ENCODE measurements around the gene PTPN7.
"Not testable (repeated sequence)": the region's sequence is repeated elsewhere in the genome, so short reads cannot be mapped to it uniquely, and the experiment has no call there.

Gene PTPN7

GRCh38 chr1:202160377-202160940, at the start of gene PTPN7:
Gene PTPN7, minus strand, starts transcription at chr1:202160602. Its CDS starts 1,200 bp downstream, at chr1:202159402.
- DNase-seq (ENCODE audit: low spot score) = peak; percentile 75

GRCh38 chr1:202208351-202208857, 48.0 kb upstream of the PTPN7 start:
- no peak for DNase-seq (ENCODE audit: low spot score)

DNA sequence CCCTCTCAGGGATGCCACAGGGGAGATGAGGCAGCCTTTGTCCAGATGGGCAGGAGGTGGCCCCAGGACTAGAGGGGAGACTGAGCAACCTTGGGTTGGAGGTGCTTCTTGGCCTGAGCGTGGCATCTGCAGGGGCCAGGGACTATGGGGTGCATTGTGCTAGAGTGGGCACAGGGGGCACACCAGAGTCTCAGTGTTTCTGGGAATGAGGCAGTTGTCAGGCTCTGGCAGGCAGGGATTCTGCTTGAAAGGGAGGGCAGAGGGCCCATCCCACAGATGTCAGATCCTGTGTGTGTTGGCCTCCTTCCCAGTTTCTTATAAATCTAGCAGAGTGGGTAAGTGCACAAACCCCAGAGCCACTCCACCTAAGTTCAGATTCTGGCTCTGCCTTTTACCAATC, 46.9 kb upstream of the PTPN7 start:
- no peak for DNase-seq (ENCODE audit: low spot score)

- no peak for DNase-seq (ENCODE audit: low spot score)
Measured at GRCh38 chr1:202205523-202206190, 45.3 kb upstream of the PTPN7 start.

GRCh38 chr1:202204065-202204464, 43.7 kb upstream of the PTPN7 start:
- no peak for DNase-seq (ENCODE audit: low spot score)

DNA sequence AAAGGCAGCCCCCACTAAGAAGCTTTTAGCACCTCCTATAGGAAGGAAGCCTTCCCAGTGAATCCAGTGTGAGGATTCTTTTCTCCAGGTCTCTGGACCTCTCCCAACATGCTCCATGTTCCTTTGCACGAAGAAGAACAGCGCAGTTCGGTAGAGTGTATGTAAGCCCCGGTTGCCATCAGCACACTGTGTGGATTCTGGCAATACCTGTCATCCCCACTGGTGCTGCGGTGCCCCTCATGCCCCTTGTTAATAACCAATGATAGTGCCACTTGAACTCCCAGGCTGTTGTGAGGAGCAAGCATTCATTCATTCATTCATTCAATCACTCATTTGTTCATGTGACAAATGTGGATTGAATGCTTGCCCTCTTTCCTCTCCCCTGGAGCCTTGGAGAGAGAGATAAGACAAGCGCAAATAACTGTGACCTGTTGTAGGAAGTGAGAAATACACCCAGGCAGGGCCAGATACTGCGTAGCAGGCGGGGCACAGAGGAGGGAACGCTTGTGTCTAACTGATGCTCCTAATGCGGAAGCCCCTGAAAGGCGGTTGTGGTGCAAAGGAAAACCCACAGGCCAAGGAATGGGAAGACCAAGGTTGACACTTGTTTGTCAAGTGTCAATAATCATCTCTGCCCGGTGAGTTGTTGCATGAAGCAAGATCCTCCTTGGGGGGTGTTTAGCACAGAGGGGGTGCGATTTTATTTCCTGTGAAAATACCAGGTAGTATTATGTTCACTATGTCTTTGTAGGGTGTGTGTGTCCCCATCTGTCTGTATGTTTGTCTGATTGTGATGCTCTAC, 43.0 kb upstream of the PTPN7 start:
- peak; percentile 18 for DNase-seq (ENCODE audit: low spot score)

- DNase-seq (ENCODE audit: low spot score) = no peak
Measured at GRCh38 chr1:202202500-202203168, 42.2 kb upstream of the PTPN7 start.

- no peak for DNase-seq (ENCODE audit: low spot score)
Measured at GRCh38 chr1:202201971-202202370, 41.6 kb upstream of the PTPN7 start.

DNA sequence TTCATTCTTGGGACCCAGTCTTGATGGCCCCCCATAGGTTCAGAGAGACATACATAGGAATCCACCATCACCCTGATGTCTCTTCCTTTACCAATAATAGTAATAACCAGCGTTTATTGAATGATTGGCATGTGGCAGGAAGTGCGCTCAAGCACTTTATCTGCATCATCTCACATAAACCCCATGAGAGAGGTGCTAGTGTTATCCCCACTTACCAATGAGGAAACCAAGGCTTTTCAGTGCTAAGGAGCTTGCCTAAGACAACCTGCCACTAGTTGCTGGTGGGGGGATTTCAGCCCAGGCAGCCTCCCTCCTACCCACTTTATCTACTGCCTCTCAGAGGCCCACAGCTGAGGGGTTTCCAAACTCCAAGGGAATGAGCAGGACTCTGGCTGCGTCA, 40.9 kb upstream of the PTPN7 start:
- peak; percentile 8 for DNase-seq (ENCODE audit: low spot score)

DNA sequence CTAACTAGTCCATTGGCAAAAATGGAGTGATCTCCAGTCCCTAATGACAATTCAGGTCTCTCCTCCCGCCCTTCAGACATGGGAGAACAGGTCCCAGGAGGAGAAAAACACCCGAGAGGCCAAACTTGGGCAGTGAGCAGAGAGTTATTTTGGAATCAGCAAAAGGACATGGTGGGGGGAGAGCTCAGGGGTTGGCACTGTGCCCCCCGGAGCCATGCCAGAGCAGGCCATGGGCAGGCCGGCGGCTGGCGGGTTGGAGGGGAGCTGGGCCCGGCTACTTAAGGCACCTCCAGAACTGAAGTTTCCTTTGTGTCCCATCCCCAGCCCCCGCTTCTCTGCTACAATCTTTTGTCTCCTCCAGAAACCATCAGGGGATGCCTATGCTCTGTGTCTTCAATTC, 40.3 kb upstream of the PTPN7 start:
- no peak for DNase-seq (ENCODE audit: low spot score)

DNA sequence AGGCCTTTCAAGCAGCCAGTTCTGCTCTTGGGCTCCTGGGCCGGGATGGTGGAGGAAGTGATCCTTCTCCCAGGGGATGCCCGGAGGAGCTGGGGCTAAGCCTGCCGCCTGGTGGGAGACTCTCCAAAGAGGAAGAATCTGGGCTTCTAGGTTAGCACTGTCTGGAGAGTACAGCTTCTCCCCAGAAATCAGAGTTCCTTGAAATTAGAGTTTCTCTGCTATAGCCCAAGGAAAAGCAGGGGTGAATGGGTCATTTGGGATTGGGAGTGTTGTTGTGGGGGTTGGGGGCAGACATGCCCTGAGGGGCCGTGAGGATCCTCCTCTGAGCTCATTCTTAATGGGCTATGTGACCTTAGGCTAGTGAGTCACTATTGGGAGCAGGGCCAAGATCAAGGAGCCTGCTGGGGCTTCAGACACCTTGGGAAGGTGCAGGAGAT, 39.7 kb upstream of the PTPN7 start:
- no peak for DNase-seq (ENCODE audit: low spot score)

DNA sequence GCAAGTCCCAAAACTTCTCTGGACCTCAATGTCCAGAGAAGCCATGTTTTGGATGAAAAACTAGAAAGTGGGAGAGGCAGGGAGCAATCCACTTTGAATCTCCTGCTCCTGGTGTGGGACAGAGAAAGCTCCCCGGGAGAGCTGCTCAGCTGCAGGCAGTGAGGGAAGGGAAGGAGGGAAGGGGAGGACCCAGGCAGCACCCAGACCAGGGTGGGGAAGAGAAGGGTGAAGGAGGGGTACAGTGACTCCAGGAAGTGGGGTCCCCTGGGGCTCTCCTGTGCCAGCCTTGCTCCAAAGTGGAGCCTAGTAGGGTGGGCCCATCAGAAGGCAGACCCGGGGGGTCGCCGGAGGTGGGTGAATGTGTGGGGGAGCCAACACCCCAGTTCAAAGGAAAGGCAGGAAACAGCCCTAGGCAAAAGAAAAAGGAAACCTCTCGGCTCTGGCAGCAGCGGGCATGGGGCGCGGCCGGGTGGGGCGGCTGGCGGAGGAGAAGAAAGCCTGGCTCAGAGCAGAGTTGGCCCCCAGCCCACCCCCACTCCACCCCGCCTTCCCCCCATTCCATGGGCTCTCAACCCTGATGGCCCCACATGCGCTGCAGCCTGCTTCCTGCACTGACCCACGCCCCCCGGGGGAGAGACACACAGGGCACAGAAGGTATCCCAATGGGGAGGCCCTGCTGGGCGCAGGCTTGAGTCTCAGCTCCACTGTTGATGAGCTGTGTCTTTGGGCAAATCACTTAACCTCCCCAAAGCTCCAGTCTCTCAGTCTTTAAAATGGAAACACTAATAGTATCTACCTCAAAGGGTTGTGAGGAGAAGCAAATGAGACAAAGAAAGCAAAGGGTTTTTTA, 38.9 kb upstream of the PTPN7 start:
- no peak for DNase-seq (ENCODE audit: low spot score)

- DNase-seq (ENCODE audit: low spot score) = no peak
Measured at GRCh38 chr1:202198366-202198724, 37.9 kb upstream of the PTPN7 start.

GRCh38 chr1:202197653-202198365, 37.4 kb upstream of the PTPN7 start:
- peak; percentile 33 for DNase-seq (ENCODE audit: low spot score)

DNA sequence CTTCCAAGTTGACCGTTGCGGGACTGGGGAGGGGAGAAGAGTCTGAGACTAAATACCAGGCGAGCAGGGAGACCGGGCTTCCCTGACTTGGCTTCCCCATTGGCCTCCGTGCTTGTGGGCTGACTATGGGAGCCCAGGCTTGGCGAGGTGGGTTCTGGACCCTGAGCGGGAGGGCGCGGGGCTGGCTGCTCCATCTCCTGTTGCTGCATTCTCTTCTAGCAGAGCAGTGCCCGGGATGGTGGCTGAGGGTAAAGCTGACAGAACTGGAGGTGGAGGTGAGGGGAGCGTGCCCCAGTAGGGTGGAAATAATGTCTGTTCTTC, 33.9 kb upstream of the PTPN7 start:
- DNase-seq (ENCODE audit: low spot score) = no peak

DNA sequence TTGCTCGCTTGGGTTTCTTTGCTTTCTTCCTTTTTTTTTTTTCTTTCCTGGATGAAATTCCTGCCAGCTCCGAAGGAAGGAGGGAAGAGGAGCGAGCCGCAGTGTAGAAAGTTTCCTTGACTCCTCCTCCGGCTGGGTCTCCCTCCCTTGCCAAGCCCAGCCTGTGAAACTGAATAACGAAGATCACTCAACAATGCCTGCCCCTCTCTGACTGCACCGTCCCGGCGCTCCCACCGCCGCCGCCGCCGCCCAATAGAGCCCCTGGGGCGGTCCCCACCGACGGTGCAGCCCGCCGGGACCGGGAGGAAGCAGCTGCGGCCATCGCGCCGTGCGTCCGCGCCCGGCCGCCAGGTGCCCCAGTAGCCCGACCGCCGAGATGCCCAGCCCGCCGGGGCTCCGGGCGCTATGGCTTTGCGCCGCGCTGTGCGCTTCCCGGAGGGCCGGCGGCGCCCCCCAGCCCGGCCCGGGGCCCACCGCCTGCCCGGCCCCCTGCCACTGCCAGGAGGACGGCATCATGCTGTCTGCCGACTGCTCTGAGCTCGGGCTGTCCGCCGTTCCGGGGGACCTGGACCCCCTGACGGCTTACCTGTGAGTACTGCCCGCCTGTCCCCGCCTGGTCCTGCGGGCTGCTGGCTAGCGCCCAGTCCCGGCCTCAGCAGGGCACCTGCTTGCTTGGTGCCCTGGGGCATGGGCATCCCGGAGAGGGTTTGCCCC, 33.4 kb upstream of the PTPN7 start, which contains the start of gene LGR6:
LGR6 (plus strand) TSS at position 186 of the 714 bp plus-strand sequence; CDS start at position 377, 191 bp downstream.
- no peak for DNase-seq (ENCODE audit: low spot score)

DNA sequence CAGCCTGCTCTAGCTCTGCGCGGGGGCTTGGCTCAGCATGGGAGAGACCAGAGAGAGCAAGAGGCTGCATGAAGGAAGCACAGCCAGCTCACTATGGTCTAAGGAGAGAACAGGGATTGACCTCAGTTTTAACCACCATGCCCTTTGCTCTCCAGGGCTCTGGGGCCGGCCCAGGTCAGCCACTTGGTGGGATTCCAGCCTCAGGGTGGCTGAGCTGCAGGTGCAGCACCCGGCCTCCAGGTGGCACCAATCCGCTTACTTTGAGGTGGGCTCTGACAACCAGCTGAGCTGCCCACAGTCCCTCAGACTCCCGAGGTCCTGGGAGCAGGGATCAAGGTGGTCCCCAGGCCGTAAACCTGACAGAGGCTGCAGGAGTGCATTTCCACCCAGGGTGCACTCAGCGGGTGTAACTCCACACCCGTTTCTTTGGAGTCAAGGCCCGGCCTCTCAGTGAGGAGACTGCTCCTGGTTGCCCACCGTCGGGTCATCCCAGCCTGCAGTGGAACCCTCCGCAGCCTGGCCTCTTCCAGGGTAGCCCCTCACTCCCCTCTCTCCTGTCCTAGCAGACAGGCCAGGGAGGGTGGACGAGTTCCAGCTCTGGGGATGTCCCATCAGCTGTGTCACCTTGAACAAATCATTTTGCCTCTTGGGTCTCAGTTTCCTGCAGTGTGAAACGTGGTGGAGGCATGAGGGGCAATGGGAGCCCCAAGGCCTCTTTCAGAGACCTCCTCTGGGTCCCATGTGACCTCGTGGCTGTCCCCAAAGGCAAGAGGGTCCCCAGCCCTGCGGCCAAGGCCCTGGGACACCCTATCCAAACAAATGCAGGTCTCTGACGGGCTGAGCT, 32.6 kb upstream of the PTPN7 start:
- DNase-seq (ENCODE audit: low spot score) = peak; percentile 54

- not testable (repeated sequence) for DNase-seq (ENCODE audit: low spot score)
Measured at GRCh38 chr1:202191391-202191790, 31.0 kb upstream of the PTPN7 start.

Measured in CD4-positive, alpha-beta T cell treated with Interleukin-15 for 4 hours (primary cell).